ENCODE measurements around the gene COPS7B. TPM values are rescaled to one million over a fixed set of nuclear protein-coding genes. Genes with fewer than 3 reads are reported as not detected.

Gene COPS7B
- total and polyA plus RNA-seq, 2 of the 8 experiments (the other 6 are each of a cell fraction or from before 2014, with no cell fraction given), result 62.2 to 72.1 TPM

DNA sequence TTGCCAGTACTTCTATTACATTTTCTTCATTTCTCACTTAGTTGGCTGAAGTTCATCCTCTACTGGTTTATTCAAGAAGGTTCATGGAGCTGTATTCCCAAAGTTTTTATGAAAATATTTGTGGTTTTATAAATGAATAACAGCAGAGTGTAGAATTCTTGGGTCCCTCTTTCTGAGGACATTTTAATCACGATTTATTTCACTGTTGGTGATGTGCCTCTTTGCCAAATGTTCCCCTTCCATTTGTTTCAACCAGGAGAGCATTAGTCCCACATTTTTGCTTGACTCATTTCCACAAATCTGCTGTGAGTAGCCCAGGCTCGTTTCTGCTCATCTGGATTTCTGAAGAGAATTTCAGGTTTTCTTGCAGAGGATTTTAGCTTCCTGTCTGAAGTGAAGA lies 20.8 kb downstream of the COPS7B start:
- Histone ChIP-seq H3K23me2 (ENCODE audit: low read depth, low read length) (no peaks in the 10 kb centered on the region; the same call in 1 of the 2 replicates), H3K27me3 (replicated peaks in 1 of 4; ENCODE audit: control insufficient read depth in 3 of 4, extremely low read depth in 1 of 4, insufficient read depth in 3 of 4, low read length in 3 of 4) (no peaks in the 10 kb centered on the region), H3K4me2 (ENCODE audit: insufficient read depth in 1 of 2, low read depth in 2 of 2, low read length in 2 of 2) (no peak overlapping the region), H2BK12ac (ENCODE audit: low read depth, low read length) (no peak overlapping the region), H2AK5ac (ENCODE audit: low read depth, low read length) (no peak overlapping the region), H3K4me1 (replicated peaks in 1 of 4; ENCODE audit: control insufficient read depth in 3 of 4, insufficient read depth in 4 of 4, low read length in 3 of 4) (no peaks in the 10 kb centered on the region; a peak in 1 of 7 replicates), H3K4ac (replicated peaks; ENCODE audit: insufficient read length, low read depth, low read length) (no peak overlapping the region), H3K23ac (ENCODE audit: insufficient read length) (no peak overlapping the region), H4K91ac (replicated peaks; ENCODE audit: insufficient read length, low read length) (no peak overlapping the region), H2BK5ac (ENCODE audit: low read depth, low read length) (no peak overlapping the region), H2BK15ac (ENCODE audit: low read length) (no peak overlapping the region), H2BK20ac (ENCODE audit: low read length) (no peak overlapping the region), H3K4me3 (ENCODE audit: extremely low read depth in 1 of 4, insufficient read depth in 2 of 4, low read depth in 3 of 4, low read length in 4 of 4) (no peak overlapping the region), H2BK120ac (replicated peaks; ENCODE audit: low read depth, low read length) (no peak overlapping the region), H3K9me3 (ENCODE audit: insufficient read depth in 2 of 2, low read depth in 1 of 2, low read length in 1 of 2) (no peaks in the 10 kb centered on the region), H3K79me2 (ENCODE audit: control insufficient read depth in 1 of 2, insufficient read depth in 2 of 2, low read length in 2 of 2) (0 out of 4 replicates have a peak, but pooled peaks cover 0 to 2% of the 10 kb centered on the region in 2 experiments), H3K9ac (replicated peaks in 1 of 4; ENCODE audit: extremely low read depth in 1 of 4, low read depth in 3 of 4, low read length in 3 of 4) (no peak overlapping the region), H3K56ac (replicated peaks; ENCODE audit: insufficient read length, low read depth, low read length) (no peak overlapping the region), H2AFZ (ENCODE audit: low read length) (no peak overlapping the region), H4K8ac (ENCODE audit: extremely low read depth, insufficient read depth, low read length) (no peak overlapping the region), H3K18ac (ENCODE audit: extremely low read depth, low read length) (no peak overlapping the region), H3K27ac (ENCODE audit: low read depth, low read length) (no peak overlapping the region), H3K14ac (ENCODE audit: insufficient read length) (no peak overlapping the region), H3K36me3 (ENCODE audit: control insufficient read depth in 2 of 4, insufficient read depth in 4 of 4, low read length in 3 of 4) (peaks cover 2 to 34% (median 8%) of the 10 kb centered on the region in 4 experiments; a peak in 4 of 8 replicates), H3K79me1 (ENCODE audit: low read depth, low read length) (peaks cover 6% of the 10 kb centered on the region), H4K5ac (ENCODE audit: insufficient read length, low read depth, low read length) (no peak overlapping the region), H4K20me1 (replicated peaks in 1 of 2; ENCODE audit: control insufficient read depth in 1 of 2, insufficient read depth in 2 of 2, low read length in 2 of 2) (peaks cover 2 to 10% of the 10 kb centered on the region in 2 experiments)
- 82% methylated on average over 2 of the region's 2 CpGs; no CpG with 5 or more reads in 1 of the 2 experiments for WGBS, 2 experiments (ENCODE audit: extremely low coverage in 1 of 2, insufficient coverage in 1 of 2, insufficient read length in 1 of 2, insufficient replicate concordance in 2 of 2, low coverage in 1 of 2, low lambda C conversion rate in 2 of 2, missing lambda C conversion rate in 1 of 2)
- DNase-seq (ENCODE audit: low read depth in 1 of 2, low spot score in 2 of 2) (no peak), FAIRE-seq (no peak)
- ChIA-PET POLR2A (ENCODE audit: partially characterized antibody) (interaction anchor here (1.1 kb wide), 1 partner anchor 11 kb away, joined by 5 read pairs; no protein-coding TSS in a partner anchor), CTCF (ENCODE audit: partially characterized antibody) (interaction anchor here (0.6 to 9.3 kb wide), 5 partner anchors 15 to 194 kb away, joined by 3 to 74 read pairs (median 3); no protein-coding TSS in a partner anchor)
- no peak for TF ChIP-seq RFX5 (IDR thresholded peaks at IDR 0.05; ENCODE audit: borderline replicate concordance, low read depth, low read length)
- TF ChIP-seq SP2 (IDR thresholded peaks at IDR 0.05; ENCODE audit: low read length), result no peak
- TF ChIP-seq, protein P1, sequence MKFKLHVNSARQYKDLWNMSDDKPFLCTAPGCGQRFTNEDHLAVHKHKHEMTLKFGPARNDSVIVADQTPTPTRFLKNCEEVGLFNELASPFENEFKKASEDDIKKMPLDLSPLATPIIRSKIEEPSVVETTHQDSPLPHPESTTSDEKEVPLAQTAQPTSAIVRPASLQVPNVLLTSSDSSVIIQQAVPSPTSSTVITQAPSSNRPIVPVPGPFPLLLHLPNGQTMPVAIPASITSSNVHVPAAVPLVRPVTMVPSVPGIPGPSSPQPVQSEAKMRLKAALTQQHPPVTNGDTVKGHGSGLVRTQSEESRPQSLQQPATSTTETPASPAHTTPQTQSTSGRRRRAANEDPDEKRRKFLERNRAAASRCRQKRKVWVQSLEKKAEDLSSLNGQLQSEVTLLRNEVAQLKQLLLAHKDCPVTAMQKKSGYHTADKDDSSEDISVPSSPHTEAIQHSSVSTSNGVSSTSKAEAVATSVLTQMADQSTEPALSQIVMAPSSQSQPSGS (IDR thresholded peaks at IDR 0.05; ENCODE audit: low read length), result no peak

Data from H1 (cell line).